VCaP (cell line): Measurements from ENCODE around the gene OVAAL.

Experiments
- H3K27ac ChIP-seq: fragments of 450-650 bp; 2 replicates; pipeline ENCODE4 v1.5.1; 2017
- TF ChIP-seq, protein P1 (sequence below): fragments of 450-650 bp; conservative IDR thresholded peaks from 2 replicates; pipeline ENCODE4 v1.5.1; 2017; ENCODE audit warnings: mild to moderate bottlenecking, moderate library complexity

The OVAAL gene

DNA sequence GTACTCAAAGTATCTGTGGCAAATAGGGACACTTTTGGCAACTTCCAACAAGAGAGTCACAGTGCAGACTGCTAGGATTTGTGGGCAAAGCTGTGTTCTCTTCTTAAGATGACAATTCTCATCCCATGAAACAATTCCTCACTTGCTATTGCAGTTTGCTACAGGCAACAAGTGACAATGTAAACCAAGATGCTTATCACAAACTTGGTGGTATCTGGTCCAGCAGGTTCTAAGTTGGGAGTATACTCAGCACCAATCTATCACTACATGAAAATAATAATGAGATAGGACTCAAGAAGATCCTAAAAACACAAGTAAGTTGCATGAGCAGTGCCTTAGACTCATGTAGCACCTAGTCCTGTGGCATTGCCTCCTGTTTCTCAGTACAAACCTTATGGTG lies 3.4 kb upstream of the OVAAL start:
- TF ChIP-seq, protein P1, sequence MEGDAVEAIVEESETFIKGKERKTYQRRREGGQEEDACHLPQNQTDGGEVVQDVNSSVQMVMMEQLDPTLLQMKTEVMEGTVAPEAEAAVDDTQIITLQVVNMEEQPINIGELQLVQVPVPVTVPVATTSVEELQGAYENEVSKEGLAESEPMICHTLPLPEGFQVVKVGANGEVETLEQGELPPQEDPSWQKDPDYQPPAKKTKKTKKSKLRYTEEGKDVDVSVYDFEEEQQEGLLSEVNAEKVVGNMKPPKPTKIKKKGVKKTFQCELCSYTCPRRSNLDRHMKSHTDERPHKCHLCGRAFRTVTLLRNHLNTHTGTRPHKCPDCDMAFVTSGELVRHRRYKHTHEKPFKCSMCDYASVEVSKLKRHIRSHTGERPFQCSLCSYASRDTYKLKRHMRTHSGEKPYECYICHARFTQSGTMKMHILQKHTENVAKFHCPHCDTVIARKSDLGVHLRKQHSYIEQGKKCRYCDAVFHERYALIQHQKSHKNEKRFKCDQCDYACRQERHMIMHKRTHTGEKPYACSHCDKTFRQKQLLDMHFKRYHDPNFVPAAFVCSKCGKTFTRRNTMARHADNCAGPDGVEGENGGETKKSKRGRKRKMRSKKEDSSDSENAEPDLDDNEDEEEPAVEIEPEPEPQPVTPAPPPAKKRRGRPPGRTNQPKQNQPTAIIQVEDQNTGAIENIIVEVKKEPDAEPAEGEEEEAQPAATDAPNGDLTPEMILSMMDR = no peak
- peak overlapping the region; percentile 38 for H3K27ac ChIP-seq

DNA sequence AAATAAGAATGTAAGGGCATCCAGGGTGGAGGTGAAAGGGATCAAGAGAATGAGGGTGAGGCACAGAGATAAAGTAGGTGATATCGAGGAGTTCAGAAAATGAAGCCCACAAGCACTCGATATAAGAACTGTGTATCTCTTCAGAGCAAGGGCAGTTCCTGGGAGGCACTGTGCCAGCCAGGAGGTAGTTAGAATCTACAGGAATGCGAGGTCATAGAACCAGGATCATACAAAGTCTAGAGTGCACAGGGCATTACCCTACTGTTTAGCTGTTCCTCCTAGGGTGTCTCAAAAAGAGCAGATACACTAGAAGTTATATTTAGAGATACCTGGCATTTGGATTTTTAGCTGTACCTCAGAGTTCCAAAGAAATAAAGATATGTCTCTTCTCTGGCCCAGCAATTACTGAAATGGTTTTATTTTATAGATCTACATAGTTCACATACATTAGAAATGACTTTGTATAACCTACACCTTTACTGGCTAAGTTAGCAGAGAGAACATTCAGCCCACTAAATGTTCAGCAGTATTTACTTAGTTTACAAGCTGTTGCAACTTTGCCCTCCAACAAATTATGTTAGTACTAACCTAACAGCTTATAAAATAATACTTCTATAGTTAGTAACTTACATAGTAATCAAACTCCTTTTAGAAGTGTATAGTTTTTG lies 1.6 kb downstream of the OVAAL start:
- TF ChIP-seq, protein P1 = no peak
- no peak overlapping the region; the same call in 1 of the 2 replicates for H3K27ac ChIP-seq

DNA sequence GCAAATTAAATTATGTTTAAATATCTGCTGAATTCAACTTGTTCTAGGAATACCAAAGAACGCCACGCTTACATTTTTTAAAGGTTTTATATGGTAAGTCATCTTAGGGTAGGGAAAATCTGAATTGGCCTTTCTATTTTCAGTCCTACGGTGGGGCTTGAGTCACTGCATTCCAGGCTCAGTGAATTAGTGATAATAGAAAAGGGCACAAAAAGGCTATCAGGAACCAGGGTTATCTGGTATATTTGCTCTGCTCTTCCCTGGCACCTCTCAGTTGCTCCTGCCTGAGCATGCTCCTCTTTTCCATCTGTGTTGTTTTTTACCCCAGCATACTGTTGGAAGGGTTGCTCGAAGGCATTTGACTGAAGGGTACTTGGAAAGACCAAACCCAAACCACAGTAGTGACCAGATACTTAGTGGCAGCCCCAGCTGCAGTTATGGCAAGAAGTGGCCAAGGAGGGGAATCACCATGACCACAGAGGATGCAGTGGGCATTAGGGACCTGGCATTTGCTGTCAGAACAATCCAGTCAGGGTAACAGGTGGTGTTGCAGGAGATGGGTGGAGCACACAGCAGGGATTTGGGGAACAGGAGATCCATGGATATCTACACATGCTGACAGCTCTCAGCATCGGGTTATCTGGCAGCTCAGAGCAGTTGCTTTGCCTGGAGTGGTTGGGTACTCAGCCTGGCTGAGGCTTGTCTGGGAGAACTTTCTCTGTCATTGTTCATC lies 2.3 kb downstream of the OVAAL start:
- H3K27ac ChIP-seq = no peak overlapping the region
- TF ChIP-seq, protein P1 = no peak

DNA sequence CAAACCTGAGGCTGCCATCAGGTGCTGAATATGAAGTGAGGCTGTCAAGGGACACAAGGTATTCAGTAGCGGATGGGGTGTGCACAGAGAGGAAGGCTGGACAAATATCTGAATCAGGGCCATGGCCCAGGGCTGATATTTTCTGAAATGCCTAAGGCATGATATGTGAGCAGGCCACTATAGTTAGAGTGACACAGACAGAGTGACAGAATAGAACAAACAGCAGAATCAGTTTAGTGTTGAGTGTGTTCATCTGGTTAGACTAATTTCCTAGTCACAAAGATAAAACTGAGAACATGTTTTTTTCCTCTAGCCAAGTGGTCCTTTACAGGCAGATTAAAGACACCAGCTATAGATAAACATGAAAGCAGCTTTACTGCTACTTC lies 3.9 kb downstream of the OVAAL start:
- H3K27ac ChIP-seq = no peak overlapping the region
- TF ChIP-seq, protein P1 = no peak

DNA sequence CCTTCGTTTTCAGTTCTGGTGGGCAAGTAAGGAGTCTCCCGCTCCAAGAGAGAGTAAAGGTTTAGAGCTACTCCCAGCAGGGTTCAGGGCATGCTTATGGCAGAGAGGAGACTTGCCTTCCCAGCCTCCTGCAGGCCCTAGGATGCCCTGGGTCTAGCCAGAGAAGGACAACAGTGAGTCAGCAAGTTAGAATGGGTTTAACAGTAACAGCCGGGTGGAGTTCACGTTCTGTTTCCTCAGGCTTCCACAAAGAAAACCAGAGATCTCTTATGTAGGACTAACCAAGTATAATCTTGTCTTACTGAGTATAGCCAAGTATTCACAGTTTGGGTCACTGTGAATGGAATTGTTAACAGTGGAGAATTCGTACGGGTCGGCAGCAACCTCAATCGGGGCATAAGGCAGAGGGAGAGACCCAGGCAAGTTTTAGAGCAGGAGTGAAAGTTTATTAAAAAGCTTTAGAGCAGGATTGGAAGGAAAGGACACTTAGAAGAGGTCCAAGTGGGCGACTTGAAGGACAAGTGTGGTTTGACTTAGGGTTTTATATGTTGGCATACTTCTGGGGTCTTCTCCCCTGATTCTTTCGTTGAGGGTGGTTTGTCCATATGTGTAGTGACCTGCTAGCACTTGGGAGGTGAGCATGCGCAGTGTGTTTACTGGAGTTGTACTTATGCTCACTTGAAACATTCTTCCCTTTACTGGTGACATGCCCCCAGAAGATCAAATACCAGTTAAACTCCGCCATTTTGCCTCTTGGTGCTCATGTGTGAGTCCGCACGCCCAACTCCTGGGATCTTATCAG lies 4.5 kb downstream of the OVAAL start:
- TF ChIP-seq, protein P1 = no peak
- no peak overlapping the region for H3K27ac ChIP-seq

DNA sequence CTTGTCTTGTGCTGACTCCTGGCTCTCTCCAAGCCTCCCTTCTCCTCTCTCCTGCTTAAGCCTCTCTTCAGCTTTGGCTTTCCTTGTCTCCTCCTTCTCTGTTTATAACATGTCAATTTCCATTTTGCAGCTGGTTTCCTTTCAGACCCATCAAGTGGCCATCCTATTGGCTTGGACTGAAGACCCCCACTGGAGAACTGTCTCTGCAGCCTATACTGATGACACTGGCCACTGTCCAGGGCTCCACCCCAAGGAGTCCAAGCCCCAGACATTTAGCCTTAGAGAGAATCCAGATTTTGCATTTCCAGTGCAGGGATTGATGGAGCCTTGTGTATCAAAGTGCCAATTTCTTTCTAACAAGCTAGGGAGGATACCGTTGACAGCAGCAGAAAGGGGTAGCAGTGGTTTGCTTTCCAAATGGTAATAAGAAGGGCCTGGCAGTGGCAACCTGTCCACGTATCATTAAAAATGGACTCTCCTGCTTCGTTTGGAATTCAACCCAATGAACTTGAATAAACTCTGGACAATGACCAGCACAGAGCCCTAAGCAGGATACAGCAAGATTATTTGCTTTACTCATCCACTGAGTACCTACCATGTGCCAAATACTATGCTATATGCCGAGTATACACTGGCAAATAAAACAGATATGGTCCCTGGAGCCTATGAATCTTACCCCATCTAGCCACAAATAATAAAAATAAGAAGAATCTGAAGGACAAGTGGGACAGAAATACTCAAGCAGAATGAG lies 6.5 kb downstream of the OVAAL start:
- TF ChIP-seq, protein P1 = no peak
- no peak overlapping the region for H3K27ac ChIP-seq
